Measurements from ENCODE around the gene RHOD. TPM values are rescaled to one million over a fixed set of nuclear protein-coding genes. Genes with fewer than 3 reads are reported as not detected.

The RHOD gene
- total RNA-seq, 3 donors from 2014 or later: 3.3 to 7.2 (median 3.9) TPM

DNA sequence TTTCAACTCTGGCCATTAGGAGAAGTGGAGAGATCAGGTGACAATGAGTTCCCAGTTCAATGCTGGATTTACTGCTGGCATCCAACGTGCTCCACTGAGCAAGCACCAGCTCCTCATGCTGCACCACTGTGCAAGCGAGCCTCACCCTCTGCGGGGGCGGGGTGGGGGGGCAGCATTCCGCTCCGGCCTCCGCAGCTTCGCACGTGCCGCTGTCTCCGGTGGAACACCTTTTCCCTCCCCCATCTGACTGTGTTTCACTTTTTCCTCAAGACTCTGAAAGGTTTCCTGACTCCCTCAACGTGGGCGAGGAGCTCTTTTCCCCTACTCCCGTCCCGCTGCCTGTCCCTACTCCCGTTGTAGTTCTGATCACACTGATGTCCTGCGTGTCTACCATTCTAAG lies 835 bp upstream of the RHOD start:
- intact Hi-C loops (cut with DNase I, micrococcal nuclease): no loop called here
- TF ChIP-seq, protein P1, sequence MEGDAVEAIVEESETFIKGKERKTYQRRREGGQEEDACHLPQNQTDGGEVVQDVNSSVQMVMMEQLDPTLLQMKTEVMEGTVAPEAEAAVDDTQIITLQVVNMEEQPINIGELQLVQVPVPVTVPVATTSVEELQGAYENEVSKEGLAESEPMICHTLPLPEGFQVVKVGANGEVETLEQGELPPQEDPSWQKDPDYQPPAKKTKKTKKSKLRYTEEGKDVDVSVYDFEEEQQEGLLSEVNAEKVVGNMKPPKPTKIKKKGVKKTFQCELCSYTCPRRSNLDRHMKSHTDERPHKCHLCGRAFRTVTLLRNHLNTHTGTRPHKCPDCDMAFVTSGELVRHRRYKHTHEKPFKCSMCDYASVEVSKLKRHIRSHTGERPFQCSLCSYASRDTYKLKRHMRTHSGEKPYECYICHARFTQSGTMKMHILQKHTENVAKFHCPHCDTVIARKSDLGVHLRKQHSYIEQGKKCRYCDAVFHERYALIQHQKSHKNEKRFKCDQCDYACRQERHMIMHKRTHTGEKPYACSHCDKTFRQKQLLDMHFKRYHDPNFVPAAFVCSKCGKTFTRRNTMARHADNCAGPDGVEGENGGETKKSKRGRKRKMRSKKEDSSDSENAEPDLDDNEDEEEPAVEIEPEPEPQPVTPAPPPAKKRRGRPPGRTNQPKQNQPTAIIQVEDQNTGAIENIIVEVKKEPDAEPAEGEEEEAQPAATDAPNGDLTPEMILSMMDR (IDR thresholded peaks at IDR 0.05): no peak

DNA sequence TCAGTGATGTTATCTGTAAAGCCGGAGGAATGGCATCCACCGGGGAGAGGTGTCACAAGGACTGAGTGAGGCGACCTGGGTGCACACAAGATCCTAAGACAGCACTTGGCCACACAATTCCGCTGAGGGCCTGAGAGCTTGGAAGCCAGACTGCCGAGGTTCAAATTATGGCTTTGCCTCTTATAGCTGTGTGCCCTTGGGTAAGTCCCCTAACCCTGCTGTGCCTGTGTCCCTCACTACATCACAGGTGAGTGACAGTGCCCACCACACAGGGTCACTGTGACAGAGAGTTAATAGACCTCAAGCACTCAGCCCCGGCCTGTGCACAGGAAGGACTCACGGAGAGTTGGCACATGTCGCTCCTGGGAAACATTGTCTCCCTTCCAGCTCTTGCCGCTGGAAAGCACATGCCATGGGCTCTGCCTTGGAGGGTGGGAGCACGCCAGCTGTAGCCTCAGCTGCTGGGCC lies 592 bp downstream of the RHOD start:
- Histone ChIP-seq H3K4me1 (ENCODE audit: low read depth) (peaks cover 17% of the 10 kb centered on the region), H3K4me3 (no peak overlapping the region), H3K36me3 (ENCODE audit: low read depth) (no peaks in the 10 kb centered on the region), H3K9me3 (no peaks in the 10 kb centered on the region)
- TF ChIP-seq, protein P1 (IDR thresholded peaks at IDR 0.05): no peak
- intact Hi-C loops (cut with DNase I, micrococcal nuclease): no loop called here
- DNase-seq (no peak), ATAC-seq (no peak)

More for the DNA sequence above, 835 bp upstream of the RHOD start:
- peak; percentile 33 for ATAC-seq
- no peak overlapping the region for H3K4me3 ChIP-seq
- H3K9me3 ChIP-seq: no peaks in the 10 kb centered on the region
- DNase-seq: peak in 2 of 3 donors; percentile 29 to 45
- H3K4me1 ChIP-seq (ENCODE audit: low read depth): peaks cover 17% of the 10 kb centered on the region
- H3K36me3 ChIP-seq (ENCODE audit: low read depth): no peaks in the 10 kb centered on the region

DNA sequence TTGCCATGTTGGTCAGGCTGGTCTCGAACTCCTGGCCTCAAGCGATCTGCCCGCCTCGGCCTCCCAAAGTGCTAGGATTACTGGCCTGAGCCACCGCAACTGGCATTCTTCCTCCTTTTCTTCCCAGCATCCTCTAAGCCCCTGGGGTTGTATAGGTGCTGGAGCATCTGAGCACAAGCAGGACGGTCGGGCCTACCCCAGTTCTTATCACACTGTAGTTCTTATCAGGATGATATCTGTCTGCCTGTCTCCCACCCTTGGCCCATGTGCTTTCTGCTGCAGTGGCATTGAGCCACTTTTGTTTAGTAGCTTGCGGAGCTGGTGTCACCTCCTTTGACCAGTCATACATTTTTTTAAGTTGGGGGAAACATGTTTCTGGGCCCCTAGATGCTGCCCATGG lies 1.9 kb downstream of the RHOD start:
- DNase-seq (no peak), ATAC-seq (no peak)
- H3K9me3 ChIP-seq: no peaks in the 10 kb centered on the region
- no peaks in the 10 kb centered on the region for H3K36me3 ChIP-seq (ENCODE audit: low read depth)
- TF ChIP-seq, protein P1 (IDR thresholded peaks at IDR 0.05): no peak
- H3K4me3 ChIP-seq: no peak overlapping the region
- peaks cover 17% of the 10 kb centered on the region for H3K4me1 ChIP-seq (ENCODE audit: low read depth)
- intact Hi-C loops (cut with DNase I, micrococcal nuclease): no loop called here

DNA sequence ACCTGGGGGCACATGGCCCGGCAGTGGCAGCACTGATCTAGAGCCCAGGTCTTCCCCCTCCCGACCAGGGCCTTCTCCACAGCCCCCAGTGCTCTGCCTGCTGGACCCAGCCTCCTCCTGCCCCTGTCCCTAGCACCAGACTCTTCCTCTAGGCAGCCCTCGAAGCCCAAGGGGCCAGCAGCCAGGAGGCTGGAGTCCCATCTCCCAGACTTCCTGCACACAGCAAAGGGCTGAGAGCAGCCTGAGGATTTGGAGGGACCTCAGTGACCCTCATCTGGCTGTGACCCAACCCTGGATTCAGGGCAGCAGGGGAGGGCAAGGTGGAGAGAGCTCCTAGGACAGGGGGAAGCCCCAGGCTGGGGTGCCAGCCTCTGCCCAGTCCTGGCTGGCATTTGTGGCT lies 3.0 kb downstream of the RHOD start:
- H3K36me3 ChIP-seq (ENCODE audit: low read depth): no peaks in the 10 kb centered on the region
- ATAC-seq (no peak), DNase-seq (no peak)
- H3K9me3 ChIP-seq: no peaks in the 10 kb centered on the region
- intact Hi-C loops (cut with DNase I, micrococcal nuclease): no loop called here
- peaks cover 17% of the 10 kb centered on the region for H3K4me1 ChIP-seq (ENCODE audit: low read depth)
- H3K4me3 ChIP-seq: no peak overlapping the region
- TF ChIP-seq, protein P1 (IDR thresholded peaks at IDR 0.05): no peak

DNA sequence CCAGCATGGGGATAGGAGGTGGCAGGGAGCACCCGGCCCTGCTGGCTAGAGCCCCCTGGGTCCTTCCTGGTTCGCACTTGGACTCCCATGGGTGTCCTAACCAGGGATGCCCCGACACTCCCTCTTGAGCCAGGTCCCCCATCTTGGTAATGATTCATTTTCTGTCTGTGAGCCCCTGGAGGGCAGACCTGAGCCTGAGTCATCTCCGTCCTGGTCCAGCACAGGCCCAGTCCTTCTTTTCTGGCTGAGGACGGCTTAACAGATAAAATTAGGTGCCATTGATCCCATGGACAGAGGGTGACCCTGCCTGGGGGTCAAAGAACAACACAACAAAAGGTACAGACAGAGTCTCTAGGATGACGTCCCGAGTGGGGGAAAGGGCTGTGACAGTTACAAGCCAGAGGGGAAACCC lies 3.5 kb downstream of the RHOD start:
- Histone ChIP-seq H3K4me1 (ENCODE audit: low read depth) (peaks cover 14% of the 10 kb centered on the region), H3K9me3 (no peaks in the 10 kb centered on the region), H3K36me3 (ENCODE audit: low read depth) (no peaks in the 10 kb centered on the region), H3K4me3 (no peak overlapping the region)
- DNase-seq (no peak), ATAC-seq (no peak)
- intact Hi-C loops (cut with DNase I, micrococcal nuclease): no loop called here
- TF ChIP-seq, protein P1 (IDR thresholded peaks at IDR 0.05): no peak
